Measurements from ENCODE around the gene PTPA.
A peak's percentile ranks its signal among the peaks of the same experiment; 100 is the strongest.
"Not testable (repeated sequence)": the region's sequence is repeated elsewhere in the genome, so short reads cannot be mapped to it uniquely, and the experiment has no call there.

Gene PTPA

DNA sequence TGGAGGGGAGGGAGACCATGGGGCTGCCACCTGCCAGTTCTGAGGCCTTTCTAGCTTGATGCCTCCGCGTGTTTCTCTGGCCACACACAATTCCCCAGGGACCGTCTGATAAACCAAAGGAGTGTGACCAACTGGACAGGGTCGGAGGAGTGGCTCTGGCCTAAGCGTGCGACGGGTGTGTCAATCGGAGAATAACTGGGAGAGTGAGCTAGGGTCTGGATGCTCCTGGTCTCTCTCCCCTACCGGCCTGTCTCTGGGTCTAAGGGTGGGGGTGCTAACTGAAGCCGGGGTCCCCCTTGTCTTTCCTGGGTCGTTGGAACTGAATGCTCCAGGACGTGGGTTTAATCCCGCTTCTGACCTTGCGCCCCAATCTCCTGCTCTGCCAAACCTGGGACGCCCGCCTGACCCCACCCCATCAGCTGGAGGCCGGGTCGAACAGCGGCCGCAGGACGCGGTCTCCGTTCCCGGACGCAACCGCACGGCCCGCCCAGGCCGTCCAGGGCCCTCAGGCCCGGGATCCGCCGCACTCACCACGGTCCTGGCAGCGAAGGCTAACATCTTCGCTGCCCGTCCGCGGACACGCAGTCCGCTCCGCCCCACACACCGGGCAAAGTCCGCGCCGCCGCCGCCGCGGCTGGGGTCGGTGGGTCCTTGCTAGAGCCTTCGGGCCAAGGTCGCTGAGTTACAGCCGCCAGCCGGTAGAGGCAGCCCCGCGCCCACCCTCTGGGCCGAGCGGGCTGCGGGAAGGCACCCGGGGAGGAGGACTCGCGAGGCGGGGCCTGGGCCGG lies 1.1 kb upstream of the PTPA start:
- DNase-seq = no peak

DNA sequence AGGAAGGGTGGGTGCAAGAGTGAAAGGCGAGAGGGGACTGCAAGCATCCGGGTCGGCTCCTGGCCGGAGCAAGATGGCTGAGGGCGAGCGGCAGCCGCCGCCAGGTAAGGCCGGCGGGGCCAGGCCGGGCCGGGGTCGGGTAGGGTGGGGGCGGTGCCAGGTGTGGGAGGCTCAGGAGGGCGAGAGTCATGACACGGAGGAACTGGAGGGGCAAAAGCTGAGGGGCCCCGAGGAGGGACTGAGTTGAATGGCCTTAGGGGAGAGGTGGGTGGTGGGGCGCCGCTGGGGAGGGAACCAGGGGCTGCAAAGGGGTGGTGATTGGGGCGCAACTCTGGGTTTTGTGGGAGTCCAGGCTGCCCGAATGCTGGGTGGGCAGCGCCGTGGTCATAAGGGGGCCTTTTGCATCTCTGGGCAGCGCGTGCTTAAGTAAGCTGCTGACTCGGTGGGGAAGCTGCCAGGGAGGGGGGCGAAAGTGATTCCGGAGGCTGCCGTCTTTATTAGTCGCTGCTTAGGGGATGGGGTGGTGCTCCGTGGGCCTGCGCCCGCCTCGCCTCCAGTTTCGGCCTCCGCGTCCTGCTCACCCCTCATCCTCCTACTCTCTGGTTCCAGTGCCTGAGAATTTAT lies 425 bp downstream of the PTPA start:
- DNase-seq = peak; percentile 40

GRCh38 chr9:129112526-129112925 lies 1.3 kb downstream of the PTPA start:
- not testable (repeated sequence) for DNase-seq

DNA sequence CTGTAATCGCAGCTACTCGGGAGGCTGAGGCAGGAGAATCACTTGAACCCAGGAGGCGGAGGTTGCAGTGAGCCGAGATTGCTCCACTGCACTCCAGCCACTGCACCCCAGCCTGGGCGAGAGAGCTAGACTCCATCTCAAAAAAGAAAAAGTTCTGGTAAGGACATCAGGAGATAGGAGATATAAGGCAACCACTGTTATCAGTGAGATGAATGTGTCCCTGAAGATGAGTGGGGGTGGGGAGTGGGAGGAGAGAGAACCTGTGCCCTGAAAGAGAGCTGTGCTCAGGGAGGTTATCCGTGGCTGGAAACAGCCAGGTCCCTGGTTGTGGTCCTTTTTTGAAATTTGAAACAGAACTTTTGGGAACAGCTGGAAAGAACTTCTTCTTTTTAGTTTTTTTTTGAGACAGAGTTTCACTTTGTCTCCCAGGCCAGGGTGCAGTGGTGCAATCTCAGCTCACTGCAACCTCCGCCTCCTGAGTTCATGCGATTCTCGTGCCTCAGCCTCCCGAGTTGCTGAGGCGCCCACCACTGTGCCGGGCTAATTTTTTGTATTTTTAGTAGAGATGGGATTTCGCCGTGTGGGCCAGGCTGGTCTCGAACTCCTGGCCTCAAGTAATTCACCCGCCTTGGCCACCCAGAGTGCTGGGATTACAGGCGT lies 2.6 kb downstream of the PTPA start:
- no peak for DNase-seq

DNA sequence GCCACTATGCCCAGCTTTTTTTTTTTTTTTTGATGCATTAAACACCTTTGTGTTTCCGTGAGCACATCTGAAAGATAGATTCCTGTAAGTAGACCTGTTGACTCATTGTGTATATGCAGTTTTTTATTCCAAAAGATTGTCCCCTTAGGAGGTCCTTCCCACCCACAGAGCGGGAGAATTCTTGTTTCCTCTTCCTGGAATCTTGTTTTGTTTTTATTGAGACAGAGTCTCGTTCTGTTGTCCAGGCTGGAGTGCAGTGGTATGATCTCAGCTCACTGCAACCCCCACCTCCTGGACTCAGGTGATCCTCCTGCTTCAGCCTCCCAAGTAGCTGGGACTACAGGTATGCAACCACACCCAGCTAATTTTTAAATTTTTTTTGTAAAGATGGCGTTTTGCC lies 7.6 kb downstream of the PTPA start:
- DNase-seq = no peak

DNA sequence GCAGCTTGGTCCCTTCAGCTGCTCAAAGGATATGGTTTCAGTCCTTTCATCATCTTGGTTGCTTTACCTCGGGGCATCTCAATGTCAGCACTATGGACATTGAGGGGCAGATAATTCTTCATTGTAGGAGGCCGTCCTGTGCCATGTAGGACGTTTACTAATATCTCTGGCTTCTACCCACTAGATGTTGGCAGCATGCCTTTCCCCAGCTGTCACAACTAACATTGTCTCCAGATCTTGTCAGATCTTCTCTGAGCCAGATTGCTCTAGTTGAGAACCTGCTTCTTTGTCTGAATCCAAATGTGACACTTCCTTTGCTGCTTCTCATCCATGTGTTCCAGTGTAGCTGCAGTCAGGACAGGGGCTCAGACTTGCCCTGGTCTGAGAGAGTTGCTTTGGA lies 10.3 kb downstream of the PTPA start:
- DNase-seq = no peak

DNA sequence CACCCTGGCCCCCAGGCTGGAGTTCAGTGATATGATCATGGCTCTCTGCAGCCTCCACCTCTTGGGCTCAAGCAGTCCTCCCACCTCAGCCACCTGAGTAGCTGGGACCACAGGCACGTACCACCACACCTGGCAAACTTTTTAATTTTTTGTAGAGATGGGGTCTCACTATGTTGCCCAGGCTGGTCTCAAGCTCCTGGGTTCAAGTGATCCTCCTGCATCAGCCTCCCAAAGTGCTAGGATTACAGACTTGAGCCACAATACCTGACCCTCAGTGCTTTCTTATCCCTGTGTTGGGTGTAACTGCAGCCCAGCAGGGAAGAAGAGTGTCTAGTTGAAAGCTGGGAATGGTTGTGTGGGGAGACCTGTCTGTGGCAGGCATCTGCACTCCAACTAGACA lies 10.9 kb downstream of the PTPA start:
- no peak for DNase-seq

GRCh38 chr9:129122976-129123375 lies 11.8 kb downstream of the PTPA start:
- DNase-seq = not testable (repeated sequence)

GRCh38 chr9:129124506-129125069 lies 13.4 kb downstream of the PTPA start:
- DNase-seq = no peak

DNA sequence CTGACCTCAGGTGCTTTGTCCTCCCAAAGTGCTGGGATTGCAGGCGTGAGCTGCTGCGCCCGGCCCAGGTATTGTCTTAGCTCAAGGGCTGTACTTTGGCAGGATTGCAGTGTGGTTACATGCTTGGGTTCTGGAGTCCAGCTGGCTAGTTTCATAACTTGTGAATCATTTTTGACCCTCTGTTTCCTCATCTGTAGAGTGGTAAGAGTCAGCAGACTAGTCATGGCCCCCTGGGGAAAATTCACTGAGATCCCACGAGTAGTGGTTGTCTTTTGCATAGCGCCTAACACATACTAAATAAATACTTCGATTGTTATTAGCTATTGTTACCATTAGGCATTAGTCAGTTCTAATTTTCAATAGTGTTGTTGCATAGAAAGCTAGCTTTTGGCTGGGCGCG lies 14.3 kb downstream of the PTPA start:
- no peak for DNase-seq

DNA sequence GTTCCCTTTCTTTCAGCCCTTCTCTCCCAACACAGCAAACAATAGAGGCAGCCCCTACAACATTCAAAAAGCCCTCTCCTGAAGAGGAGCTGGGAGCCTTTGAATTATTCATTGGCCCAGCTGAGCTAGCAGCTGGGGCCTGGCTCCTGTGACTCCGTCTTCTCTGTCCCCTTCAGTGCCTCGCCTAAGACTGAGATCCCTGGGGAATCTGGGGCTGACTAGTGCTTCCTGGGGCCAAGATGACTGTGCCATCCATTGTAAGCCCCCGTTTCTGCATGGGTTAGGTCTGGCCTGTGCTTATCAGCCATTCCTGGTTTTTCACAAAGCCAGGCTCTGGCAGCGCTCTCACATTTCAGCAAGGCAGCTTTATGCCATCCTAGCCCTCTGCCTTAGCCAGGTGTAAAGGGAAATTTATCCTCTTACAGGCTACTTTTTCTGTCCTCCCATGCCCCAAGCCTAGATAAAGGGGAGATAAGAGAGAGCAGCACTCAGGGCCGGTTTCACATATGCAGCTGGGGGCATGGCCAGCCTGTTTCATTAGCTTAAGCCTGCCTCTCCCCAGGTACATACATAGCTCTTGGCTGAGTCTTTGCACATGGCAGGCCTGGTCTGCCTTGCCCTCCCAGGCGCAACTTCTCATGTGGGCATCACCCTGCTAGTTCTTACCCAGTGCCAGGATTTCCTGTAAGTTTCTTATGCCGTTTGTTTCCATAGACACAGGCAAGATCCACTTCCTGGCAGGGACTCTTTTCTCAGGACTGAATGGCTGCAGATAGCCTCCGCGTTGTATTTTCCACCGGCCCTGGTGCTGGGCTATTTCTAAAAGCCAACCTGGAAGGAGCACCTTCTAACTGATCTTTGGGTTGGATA lies 15.8 kb downstream of the PTPA start:
- DNase-seq = no peak

- DNase-seq = no peak
These were observed 17.5 kb downstream of the PTPA start for GRCh38 chr9:129128689-129129088.

- DNase-seq = not testable (repeated sequence)
These were observed 19.1 kb downstream of the PTPA start for GRCh38 chr9:129130271-129130670.

DNA sequence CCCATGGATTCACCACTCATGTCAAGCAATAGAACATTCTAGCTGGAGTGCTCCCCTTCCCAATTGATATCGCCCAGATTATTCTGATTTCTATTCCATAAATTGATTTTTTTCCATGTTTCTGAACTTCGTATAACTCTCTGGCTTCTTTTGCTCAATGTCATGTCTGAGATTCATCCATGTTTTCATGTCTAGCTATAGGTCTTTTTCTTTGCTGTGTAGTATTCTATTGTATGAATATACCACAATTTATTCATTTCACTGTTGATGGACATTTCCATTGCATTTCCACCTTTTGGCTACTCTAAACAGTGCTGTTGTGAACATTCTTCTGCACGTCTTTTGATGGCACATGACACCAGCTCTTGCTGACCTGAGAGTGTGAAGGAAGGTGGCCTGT lies 19.6 kb downstream of the PTPA start:
- DNase-seq = no peak

- DNase-seq = peak; percentile 87
These were observed 20.3 kb downstream of the PTPA start for GRCh38 chr9:129131300-129132145.

- no peak for DNase-seq
These were observed 21.9 kb downstream of the PTPA start for GRCh38 chr9:129133082-129133481.

DNA sequence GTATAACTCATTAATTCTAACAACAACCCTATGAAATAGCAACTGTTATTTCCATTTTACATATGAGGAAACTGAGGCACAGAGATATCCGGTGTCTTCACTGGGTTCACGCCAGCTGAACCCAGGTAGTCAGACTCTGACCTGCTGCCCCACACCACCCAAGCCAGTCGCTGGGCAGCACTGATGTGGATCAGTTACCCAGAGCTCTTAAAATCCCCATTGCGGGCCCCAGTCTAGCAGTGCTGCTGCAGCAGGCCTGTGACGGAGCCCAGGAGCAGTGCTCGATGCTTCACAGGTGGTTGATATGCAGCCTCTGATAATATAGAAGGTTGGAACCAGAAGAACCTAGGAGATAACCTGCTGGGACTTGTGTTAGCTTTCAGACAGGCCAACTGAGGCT lies 24.3 kb downstream of the PTPA start:
- no peak for DNase-seq

GRCh38 chr9:129136446-129137035 lies 25.3 kb downstream of the PTPA start:
- DNase-seq = no peak

- no peak for DNase-seq
These were observed 26.3 kb downstream of the PTPA start for GRCh38 chr9:129137292-129138143.

- no peak for DNase-seq
These were observed 26.9 kb downstream of the PTPA start for GRCh38 chr9:129138144-129138462.
